ENCODE data around the gene ENTPD7. TPM values are rescaled to one million over a fixed set of nuclear protein-coding genes. Genes with fewer than 3 reads are reported as not detected.

The ENTPD7 gene
- total RNA-seq, 1 experiment from 2014 or later, result 14.5 TPM

DNA sequence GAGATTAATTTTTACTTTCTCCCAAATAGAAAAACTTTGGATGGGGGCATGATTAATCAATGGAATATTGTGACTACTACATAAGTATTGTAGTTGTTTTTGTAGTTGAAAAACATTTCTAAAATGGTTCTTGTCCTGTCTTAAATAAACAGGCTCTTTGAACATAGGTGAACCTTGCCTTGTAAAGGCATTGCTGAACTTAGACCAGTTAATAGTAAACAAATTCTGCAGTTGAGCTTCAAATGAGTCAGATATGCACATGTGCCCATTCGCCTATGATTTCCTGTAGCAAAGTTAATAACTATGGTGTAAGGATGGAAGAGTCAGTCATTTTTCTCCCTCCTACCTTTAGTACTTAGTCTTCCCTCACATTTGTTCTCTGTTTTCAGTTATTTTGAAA, 95.4 kb downstream of the ENTPD7 start:
- no peak overlapping the region for H3K14ac ChIP-seq (ENCODE audit: insufficient read depth, low read length)
- H2BK15ac ChIP-seq (ENCODE audit: low read depth, low read length), result no peak overlapping the region
- H2BK12ac ChIP-seq (ENCODE audit: insufficient read length, low read depth, low read length), result no peak overlapping the region
- H3K27me3 Mint-ChIP-seq (ENCODE audit: low read depth), result no peaks in the 10 kb centered on the region
- no peak overlapping the region for H4K8ac ChIP-seq (replicated peaks; ENCODE audit: insufficient read length, low read depth, low read length)
- H3K27ac Mint-ChIP-seq, result no peak overlapping the region
- H3K23me2 ChIP-seq (ENCODE audit: insufficient read length, low read depth, low read length, poor library complexity, severe bottlenecking), result no peaks in the 10 kb centered on the region
- DNase-seq, result no peak
- no peak overlapping the region for H3K9ac ChIP-seq (ENCODE audit: extremely low read depth, insufficient read length, low read length)
- no peaks in the 10 kb centered on the region for H3K9me3 ChIP-seq (ENCODE audit: control insufficient read depth, low read depth, low read length)
- no peak overlapping the region for H3K27ac ChIP-seq (ENCODE audit: insufficient read length, low read depth, low read length)
- no peaks in the 10 kb centered on the region for H3K27me3 ChIP-seq (ENCODE audit: insufficient read depth, low read length)
- no peak overlapping the region for H2AK5ac ChIP-seq (ENCODE audit: insufficient read length, low read length)
- no peak overlapping the region for H3K56ac ChIP-seq (ENCODE audit: insufficient read length, low read depth, low read length)
- WGBS (ENCODE audit: extremely low coverage, insufficient read length, low lambda C conversion rate), result no CpG with 5 or more reads among the region's 1 CpG
- TF ChIP-seq, protein P1, sequence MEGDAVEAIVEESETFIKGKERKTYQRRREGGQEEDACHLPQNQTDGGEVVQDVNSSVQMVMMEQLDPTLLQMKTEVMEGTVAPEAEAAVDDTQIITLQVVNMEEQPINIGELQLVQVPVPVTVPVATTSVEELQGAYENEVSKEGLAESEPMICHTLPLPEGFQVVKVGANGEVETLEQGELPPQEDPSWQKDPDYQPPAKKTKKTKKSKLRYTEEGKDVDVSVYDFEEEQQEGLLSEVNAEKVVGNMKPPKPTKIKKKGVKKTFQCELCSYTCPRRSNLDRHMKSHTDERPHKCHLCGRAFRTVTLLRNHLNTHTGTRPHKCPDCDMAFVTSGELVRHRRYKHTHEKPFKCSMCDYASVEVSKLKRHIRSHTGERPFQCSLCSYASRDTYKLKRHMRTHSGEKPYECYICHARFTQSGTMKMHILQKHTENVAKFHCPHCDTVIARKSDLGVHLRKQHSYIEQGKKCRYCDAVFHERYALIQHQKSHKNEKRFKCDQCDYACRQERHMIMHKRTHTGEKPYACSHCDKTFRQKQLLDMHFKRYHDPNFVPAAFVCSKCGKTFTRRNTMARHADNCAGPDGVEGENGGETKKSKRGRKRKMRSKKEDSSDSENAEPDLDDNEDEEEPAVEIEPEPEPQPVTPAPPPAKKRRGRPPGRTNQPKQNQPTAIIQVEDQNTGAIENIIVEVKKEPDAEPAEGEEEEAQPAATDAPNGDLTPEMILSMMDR (conservative IDR thresholded peaks at IDR 0.05), result no peak
- no peak overlapping the region for H3K23ac ChIP-seq (ENCODE audit: insufficient read length, low read depth, low read length)
- H2BK5ac ChIP-seq (ENCODE audit: insufficient read length, low read length), result no peak overlapping the region
- H3K4me1 Mint-ChIP-seq, result no peaks in the 10 kb centered on the region
- no peak overlapping the region for H3K4me3 Mint-ChIP-seq
- no peaks in the 10 kb centered on the region for H3K9me3 Mint-ChIP-seq
- no peak overlapping the region for H3K4me2 ChIP-seq (ENCODE audit: insufficient read depth, insufficient read length, low read length)
- no peak overlapping the region for H3K4ac ChIP-seq (ENCODE audit: low read depth, low read length)
- no peaks in the 10 kb centered on the region for H4K20me1 ChIP-seq (ENCODE audit: control insufficient read depth, insufficient read depth, insufficient read length)
- no peak overlapping the region for H2BK20ac ChIP-seq (ENCODE audit: low read depth, low read length, poor library complexity, severe bottlenecking)
- no peak overlapping the region for H4K5ac ChIP-seq (ENCODE audit: insufficient read length, low read depth, low read length)
- no peaks in the 10 kb centered on the region for H3K4me1 ChIP-seq (ENCODE audit: insufficient read depth, low read length)
- no peaks in the 10 kb centered on the region for H3K79me1 ChIP-seq (ENCODE audit: insufficient read depth, low read depth, low read length, poor library complexity, severe bottlenecking)
- no peak overlapping the region for H4K91ac ChIP-seq (ENCODE audit: insufficient read length, low read depth, low read length)
- H3K36me3 Mint-ChIP-seq (ENCODE audit: insufficient read depth in 1 of 3, low read depth in 3 of 3), result peaks cover 7 to 70% (median 68%) of the 10 kb centered on the region in 3 experiments; a peak in 6 of 7 replicates
- H2BK120ac ChIP-seq (ENCODE audit: low read depth, low read length, poor library complexity, severe bottlenecking), result no peak overlapping the region
- H3K79me2 ChIP-seq (ENCODE audit: insufficient read depth, low read length), result no peaks in the 10 kb centered on the region
- no peak overlapping the region for H2AFZ ChIP-seq (ENCODE audit: low read length)
- no peak overlapping the region for H3K18ac ChIP-seq (ENCODE audit: insufficient read length, low read depth, low read length)
- H3T11ph ChIP-seq (ENCODE audit: low read length), result no peak overlapping the region

Other genes with a start within 250 kb of the ENTPD7 start
- 43.3 and 47.4 TPM in 2 replicates for gene GOT1, start 228.9 kb upstream of the ENTPD7 start, total RNA-seq (2021)
- gene NKX2-3, start 126.6 kb upstream of the ENTPD7 start, total RNA-seq (2021), result not detected in 2 replicates
- gene SLC25A28, start 39.1 kb upstream of the ENTPD7 start, total RNA-seq (2021), result 19.6 and 22.2 TPM in 2 replicates
- 34.2 and 37.1 TPM in 2 replicates for gene COX15, start 72.6 kb downstream of the ENTPD7 start, total RNA-seq (2021)
- 21.6 and 23.4 TPM in 2 replicates for gene CUTC, start 72.7 kb downstream of the ENTPD7 start, total RNA-seq (2021)
- gene ABCC2, start 123.1 kb downstream of the ENTPD7 start, total RNA-seq (2021), result 0.46 and 0.68 TPM in 2 replicates